Mammary microvascular endothelial cell (primary cell): ENCODE measurements around the gene TNIK. TPM values are rescaled to one million over a fixed set of nuclear protein-coding genes. Genes with fewer than 3 reads are reported as not detected.

Experiments used
- total RNA-seq: library from RNA; depleted of rRNA; stranded (reverse); fragments of >200 nt; gene quantifications from 2 replicates; pipeline ENCODE4 v1.2.3, GENCODE V29; 2015

TNIK gene
- total RNA-seq = 6.9 and 7.3 TPM in 2 replicates

DNA sequence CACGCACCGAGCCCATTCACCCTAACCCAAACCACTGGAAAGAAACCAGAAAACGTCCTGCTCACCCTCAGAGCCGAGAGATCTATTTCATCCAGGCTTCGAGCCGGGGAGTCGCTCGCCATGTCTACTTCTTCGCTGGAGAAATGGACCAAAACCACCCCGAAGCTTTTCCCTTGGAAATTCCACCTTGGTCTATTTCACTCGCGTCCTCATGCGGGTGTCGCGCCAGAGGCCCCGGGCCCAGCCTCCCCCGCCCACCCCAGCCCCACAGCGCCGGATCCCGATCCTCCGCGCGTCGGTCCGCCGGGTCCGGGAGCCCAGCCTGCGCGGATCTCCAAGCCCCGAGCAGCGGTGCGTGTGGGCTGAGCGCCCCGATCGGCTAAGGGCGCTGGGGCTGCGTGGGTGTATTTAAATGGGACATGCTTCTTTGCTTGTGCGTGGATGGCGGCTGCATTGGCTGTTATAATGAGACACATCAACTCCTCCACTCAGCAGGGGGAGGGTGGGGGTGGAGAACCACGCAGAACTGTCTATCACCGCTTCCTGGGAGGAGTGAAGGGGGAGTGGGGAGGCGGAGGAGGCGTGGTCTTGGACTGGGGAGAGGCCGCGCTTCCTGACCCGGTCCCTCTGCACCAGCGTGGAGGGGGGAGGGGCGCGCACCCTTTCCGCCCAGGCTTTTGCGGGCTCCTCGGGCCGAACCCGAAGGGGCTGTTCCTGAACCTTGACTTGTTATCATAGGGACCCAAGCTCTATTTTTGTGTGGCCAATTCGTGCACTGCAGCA lies at the start of gene TNIK:
Gene TNIK (minus strand): TSS at position 464 of the 783 bp plus-strand sequence. CDS start 342 bp downstream, at position 122.

DNA sequence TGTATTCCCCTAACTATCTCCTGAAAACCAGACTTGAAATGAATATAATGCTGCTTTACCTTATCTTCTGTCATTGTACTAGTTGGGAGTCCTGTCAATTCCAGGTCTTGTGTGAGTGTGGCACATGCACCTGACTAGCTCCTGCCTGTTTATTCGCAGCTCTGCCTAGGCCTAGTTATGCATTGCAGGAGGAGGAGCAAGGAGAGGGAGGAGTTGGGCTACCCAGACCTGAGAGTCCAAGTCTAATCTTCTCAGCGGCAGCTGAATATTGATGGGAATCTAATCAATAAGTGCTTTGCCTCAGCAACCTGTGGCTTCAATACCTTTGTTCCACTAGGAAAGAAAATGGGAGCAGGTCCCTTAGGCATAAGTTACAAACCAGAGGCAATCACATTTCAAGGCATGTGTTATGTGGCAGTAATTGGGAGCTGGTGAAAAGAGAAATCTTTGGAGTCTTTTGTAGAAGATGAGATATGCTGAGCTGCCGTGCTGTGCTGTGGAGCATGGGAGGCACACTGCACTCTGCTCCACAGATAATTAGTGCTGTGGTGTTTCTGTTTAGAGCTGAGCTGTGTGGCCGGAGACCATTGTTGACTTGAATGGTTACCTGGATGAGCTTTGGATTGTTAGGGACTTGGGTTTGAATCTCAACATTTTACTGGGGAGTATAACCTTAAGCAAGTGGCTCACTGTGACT lies 433.5 kb downstream of the TNIK start, which contains the start of gene SLC2A2:
Gene SLC2A2 (minus strand): TSS at position 124 of the 697 bp plus-strand sequence. CDS start 50 bp downstream, at position 74.

